Measurements from ENCODE around the gene PRKAA2.

PRKAA2 gene

DNA sequence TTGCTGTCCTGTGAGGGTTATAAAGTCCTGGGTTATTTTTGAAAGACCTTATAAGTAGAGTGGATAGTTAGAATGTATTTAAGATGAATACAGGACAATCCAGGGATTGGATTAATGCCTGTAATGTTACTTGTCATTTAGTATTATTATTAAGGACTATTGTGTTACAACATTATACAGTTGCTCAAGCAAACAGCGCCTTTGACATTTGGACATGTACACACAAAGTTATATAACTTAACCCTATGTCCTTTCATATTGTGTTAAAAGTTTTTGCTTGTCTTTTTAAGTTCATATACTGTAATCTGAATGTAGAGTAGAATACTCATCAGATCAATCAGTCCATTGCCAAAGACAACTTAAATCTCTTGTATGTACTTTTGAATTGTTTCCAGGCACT is 2.0 kb downstream of the PRKAA2 start:
- DNase-seq = no peak
- in situ Hi-C loops (cut with HindIII; ENCODE audit: low pct_ligation_motif_present, low pct_unique_long_range_greater_than_20kb, low sequenced_read_pairs) = no loop called here

- DNase-seq = no peak
- in situ Hi-C loops (cut with HindIII; ENCODE audit: low pct_ligation_motif_present, low pct_unique_long_range_greater_than_20kb, low sequenced_read_pairs) = no loop called here
Measured at GRCh38 chr1:56648546-56648945, 3.4 kb downstream of the PRKAA2 start.

- in situ Hi-C loops (cut with HindIII; ENCODE audit: low pct_ligation_motif_present, low pct_unique_long_range_greater_than_20kb, low sequenced_read_pairs) = no loop called here
- no peak for DNase-seq
Measured at GRCh38 chr1:56654126-56654923, 9.2 kb downstream of the PRKAA2 start.

GRCh38 chr1:56655991-56656613 is 11.0 kb downstream of the PRKAA2 start:
- no peak for DNase-seq
- in situ Hi-C loops (cut with HindIII; ENCODE audit: low pct_ligation_motif_present, low pct_unique_long_range_greater_than_20kb, low sequenced_read_pairs) = no loop called here

DNA sequence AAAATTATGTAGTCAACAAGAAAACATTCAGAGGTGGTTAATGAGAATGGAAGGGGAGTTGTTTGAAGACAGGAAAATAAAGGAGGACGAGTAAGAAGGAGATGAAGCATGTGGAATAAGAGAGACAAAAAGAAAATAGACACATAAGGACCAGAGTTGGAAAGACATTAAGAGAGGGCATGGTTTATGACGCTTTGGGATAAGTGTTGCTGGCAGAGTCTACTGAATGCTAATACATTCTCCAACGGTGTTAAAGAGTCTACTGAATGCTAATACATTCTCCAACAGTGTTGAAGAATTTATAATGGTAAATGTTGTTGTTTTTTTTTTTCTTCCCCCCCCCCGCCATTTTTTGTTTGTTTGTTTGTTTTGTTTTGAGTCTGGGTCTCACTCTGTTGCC is 13.1 kb downstream of the PRKAA2 start:
- DNase-seq = no peak
- in situ Hi-C loops (cut with HindIII; ENCODE audit: low pct_ligation_motif_present, low pct_unique_long_range_greater_than_20kb, low sequenced_read_pairs) = no loop called here

DNA sequence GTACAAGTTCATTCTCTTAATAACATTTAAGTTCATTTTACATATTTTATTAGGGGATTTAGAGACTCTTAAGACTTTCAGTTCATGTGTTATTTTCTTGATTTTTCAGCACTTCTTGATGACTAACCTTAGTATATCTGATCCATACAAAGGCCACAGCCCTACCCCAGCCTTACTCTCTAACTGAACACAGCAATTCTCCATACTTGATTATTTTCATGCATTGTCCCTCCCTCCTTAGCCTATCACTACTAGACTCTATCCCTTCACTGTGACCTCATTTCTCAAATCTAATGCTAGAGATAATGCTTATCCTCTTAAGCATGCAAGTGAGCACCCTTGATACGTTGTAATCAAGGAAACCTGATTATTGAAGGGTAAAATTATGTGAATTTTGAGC is 15.2 kb downstream of the PRKAA2 start:
- no peak for DNase-seq
- in situ Hi-C loops (cut with HindIII; ENCODE audit: low pct_ligation_motif_present, low pct_unique_long_range_greater_than_20kb, low sequenced_read_pairs) = no loop called here

DNA sequence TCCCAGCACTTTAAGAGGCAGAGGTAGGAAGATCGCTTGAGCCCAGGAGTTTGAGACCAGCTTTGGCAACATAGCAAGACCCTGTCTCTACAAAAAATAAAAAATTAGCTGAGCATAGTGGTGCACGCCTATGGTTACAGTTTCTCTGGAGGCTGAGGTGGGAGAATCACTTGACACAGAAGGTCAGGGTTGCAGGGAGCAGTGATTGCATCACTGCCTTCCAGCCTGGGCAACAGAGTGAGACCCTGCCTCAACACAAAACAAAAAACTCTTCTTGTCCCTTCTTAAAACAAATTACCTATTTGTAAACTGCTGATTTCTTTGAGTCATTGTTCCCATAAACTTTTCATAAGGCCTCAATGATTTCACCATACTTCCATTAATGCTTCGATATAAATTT is 18.7 kb downstream of the PRKAA2 start:
- no peak for DNase-seq
- in situ Hi-C loops (cut with HindIII; ENCODE audit: low pct_ligation_motif_present, low pct_unique_long_range_greater_than_20kb, low sequenced_read_pairs) = no loop called here

- in situ Hi-C loops (cut with HindIII; ENCODE audit: low pct_ligation_motif_present, low pct_unique_long_range_greater_than_20kb, low sequenced_read_pairs) = no loop called here
- no peak for DNase-seq
Measured at GRCh38 chr1:56665384-56665783, 20.3 kb downstream of the PRKAA2 start.

DNA sequence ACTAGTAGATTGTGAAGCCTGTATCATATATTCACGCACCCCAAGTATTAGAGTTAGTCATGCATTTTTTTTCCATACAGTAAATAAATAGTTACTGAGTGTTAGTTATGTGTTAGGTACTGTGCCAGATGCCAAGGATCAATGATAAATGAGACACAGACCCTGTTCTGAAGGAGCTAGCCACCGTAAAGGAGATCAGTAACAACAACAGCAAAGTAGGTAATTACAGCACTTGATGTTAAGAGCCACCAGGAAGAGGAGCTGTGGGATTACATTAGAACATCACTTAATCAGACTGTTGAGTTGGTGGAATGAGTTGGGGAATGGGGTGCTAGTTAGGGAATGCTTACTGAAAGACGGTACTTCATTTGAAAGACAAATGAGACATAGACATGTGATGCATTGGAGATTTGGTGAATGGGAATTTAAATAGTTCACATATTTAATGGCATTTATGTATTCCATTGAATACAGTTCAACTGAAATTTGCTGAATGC is 21.0 kb downstream of the PRKAA2 start:
- in situ Hi-C loops (cut with HindIII; ENCODE audit: low pct_ligation_motif_present, low pct_unique_long_range_greater_than_20kb, low sequenced_read_pairs) = no loop called here
- DNase-seq = no peak

DNA sequence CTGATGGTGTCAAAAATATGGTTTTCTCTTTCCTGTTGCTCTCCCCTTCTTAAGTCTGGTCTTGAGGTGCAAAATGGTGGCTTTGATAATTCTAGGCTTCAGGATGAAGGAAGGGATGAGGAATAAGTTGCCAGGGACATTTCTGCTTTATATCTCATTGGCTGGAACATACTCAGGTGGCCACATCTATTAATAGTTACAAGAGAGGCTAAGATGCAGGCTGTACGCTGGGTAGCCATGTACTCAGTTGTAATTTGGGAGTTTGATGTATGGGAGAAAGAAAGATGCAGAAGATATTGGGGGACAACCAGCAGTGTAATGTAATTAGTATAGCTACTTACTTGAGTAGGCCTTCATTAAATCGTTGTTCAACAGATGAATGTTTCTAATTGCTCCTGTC is 25.2 kb downstream of the PRKAA2 start:
- no peak for DNase-seq
- in situ Hi-C loops (cut with HindIII; ENCODE audit: low pct_ligation_motif_present, low pct_unique_long_range_greater_than_20kb, low sequenced_read_pairs) = no loop called here

- no peak for DNase-seq
- in situ Hi-C loops (cut with HindIII; ENCODE audit: low pct_ligation_motif_present, low pct_unique_long_range_greater_than_20kb, low sequenced_read_pairs) = no loop called here
Measured at GRCh38 chr1:56671085-56671484, 26.0 kb downstream of the PRKAA2 start.

GRCh38 chr1:56671542-56671941 is 26.4 kb downstream of the PRKAA2 start:
- DNase-seq = no peak
- in situ Hi-C loops (cut with HindIII; ENCODE audit: low pct_ligation_motif_present, low pct_unique_long_range_greater_than_20kb, low sequenced_read_pairs) = no loop called here

DNA sequence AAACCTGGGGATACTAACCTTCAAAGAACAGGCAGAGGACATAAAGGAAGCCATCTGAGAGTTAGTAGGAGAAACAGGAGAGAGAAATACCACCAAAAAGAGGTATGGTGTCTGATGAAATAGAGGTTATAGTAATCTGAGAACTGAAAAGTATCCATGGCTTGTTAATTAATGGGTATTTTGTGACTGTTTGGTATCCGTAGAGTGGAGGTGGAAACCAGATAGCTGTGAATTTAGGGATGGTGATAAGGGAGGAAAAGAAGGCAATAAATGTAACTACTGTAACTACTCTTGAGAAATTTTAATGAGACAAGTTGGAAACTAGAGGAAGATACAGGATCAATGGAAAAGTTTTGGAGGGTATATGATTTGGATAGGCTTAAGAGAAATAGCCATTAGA is 27.5 kb downstream of the PRKAA2 start:
- in situ Hi-C loops (cut with HindIII; ENCODE audit: low pct_ligation_motif_present, low pct_unique_long_range_greater_than_20kb, low sequenced_read_pairs) = no loop called here
- no peak for DNase-seq

GRCh38 chr1:56675763-56676162 is 30.6 kb downstream of the PRKAA2 start:
- in situ Hi-C loops (cut with HindIII; ENCODE audit: low pct_ligation_motif_present, low pct_unique_long_range_greater_than_20kb, low sequenced_read_pairs) = no loop called here
- DNase-seq = no peak

DNA sequence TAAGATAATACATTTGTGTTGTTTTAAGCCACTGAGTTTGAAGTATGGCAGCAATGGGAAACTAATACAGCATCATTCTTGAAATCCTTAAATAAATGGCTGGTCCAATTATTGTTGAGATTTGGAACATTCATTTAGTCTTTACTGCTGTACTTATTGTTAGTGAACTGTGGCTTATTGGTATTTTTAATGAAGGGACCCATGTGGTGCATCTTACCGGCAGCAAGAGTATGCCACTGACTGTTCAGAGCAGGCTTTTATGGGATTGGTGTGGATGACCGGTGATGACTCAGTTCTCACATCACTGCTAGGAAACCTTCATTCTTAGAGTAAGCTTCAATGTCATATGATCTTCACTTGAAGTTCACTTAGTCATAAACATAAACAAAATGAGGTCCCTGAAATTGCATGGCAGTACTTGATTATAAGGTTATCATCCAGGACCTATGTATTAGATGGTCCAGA is 31.5 kb downstream of the PRKAA2 start:
- peak; percentile 61 for DNase-seq
- in situ Hi-C loops (cut with HindIII; ENCODE audit: low pct_ligation_motif_present, low pct_unique_long_range_greater_than_20kb, low sequenced_read_pairs) = no loop called here

DNA sequence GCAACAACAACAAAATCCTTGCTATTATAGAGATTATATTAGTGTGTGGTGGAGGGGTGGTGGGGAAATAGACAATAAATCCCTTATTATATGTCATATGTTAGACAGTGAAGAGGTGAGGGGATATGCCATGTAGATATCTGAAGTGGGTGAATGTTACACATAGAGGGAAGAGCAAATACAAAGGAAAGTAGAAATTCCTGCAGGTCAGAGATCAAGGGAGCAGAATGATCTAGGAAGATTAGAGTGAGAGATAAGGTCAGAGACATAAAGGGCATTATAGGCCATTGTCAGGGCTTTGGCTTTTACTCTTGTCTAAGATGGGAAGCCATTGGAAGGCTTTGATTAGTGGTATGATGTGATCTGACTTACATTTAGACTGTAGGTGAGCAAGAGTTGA is 38.5 kb downstream of the PRKAA2 start:
- in situ Hi-C loops (cut with HindIII; ENCODE audit: low pct_ligation_motif_present, low pct_unique_long_range_greater_than_20kb, low sequenced_read_pairs) = no loop called here
- DNase-seq = no peak

- no peak for DNase-seq
- in situ Hi-C loops (cut with HindIII; ENCODE audit: low pct_ligation_motif_present, low pct_unique_long_range_greater_than_20kb, low sequenced_read_pairs) = no loop called here
Measured at GRCh38 chr1:56686169-56686568, 41.1 kb downstream of the PRKAA2 start.

GRCh38 chr1:56688522-56689026 is 43.5 kb downstream of the PRKAA2 start:
- in situ Hi-C loops (cut with HindIII; ENCODE audit: low pct_ligation_motif_present, low pct_unique_long_range_greater_than_20kb, low sequenced_read_pairs) = no loop called here
- peak; percentile 85 for DNase-seq

DNA sequence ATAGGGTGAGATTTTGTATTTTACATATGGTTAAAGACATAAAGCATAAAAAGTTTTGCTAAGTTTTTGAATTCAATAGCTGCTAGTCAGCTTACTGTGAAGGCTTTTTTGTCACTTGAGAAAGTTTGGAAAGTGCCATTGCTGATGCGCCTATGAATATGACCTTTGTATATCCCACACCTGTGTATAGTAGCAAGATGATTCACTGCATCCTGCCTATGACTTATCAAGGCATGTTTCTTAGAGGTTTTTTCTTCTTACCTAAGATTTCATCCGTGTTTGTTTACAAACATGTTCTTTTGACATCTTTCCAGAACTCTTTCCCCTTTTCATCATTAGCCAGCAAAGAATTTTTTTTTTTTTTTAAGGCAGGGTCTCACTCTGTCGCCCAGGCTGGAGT is 51.5 kb downstream of the PRKAA2 start:
- in situ Hi-C loops (cut with HindIII; ENCODE audit: low pct_ligation_motif_present, low pct_unique_long_range_greater_than_20kb, low sequenced_read_pairs) = no loop called here
- no peak for DNase-seq

- no peak for DNase-seq
- in situ Hi-C loops (cut with HindIII; ENCODE audit: low pct_ligation_motif_present, low pct_unique_long_range_greater_than_20kb, low sequenced_read_pairs) = no loop called here
Measured at GRCh38 chr1:56703747-56704146, 58.6 kb downstream of the PRKAA2 start.

Measured in ACHN (cell line).